HepG2 (cell line): Measurements from ENCODE around the gene POLA1. TPM values are rescaled to one million over a fixed set of nuclear protein-coding genes. Genes with fewer than 3 reads are reported as not detected.

Source experiments
- ATAC-seq: fragments of 200-7000 bp; cut with Tn5 transposase; 3 replicates; pipeline ENCODE4 v1.9.1; 2020; ENCODE audit warnings: mild to moderate bottlenecking, moderate library complexity
- BruUV-seq: library from RNA; stranded (reverse); fragments of 400-500 nt; replicated peaks from 2 replicates; lab custom pipeline; 2021; lab: Mats Ljungman, UMichigan
- CTCF ChIA-PET: fragments of 300-600 bp; formaldehyde crosslinking; extraction: SDS; loops from one replicate; lab custom pipeline; 2021; ENCODE audit warnings: low total read pairs, inconsistent platforms, low intra/inter-chr PET ratio; lab: Yijun Ruan, JAX
- POLR2A ChIA-PET: fragments of 350-600 bp; sonication (Branson Sonifier 250); formaldehyde crosslinking; loops from one replicate; lab custom pipeline; 2020; ENCODE audit warnings: antibody characterized with exemption, inconsistent platforms; lab: Yijun Ruan, JAX
- DNase-seq: peaks from one replicate; pipeline ENCODE4 v3.0.0-alpha.2; 2015; ENCODE audit warnings: low spot score
- FAIRE-seq: peaks from 3 replicates; lab custom pipeline; 2011; peaks lifted over from hg19 to GRCh38; lab: Jason Lieb, UNC
- H2AFZ ChIP-seq: one replicate; pipeline ENCODE4 v1.6.1; 2011; ENCODE audit warnings: low read length, inconsistent platforms
- H3K27ac ChIP-seq: fragments of 300-600 bp; 3 replicates; pipeline ENCODE4 v1.8.0; 2011; ENCODE audit warnings: mixed run types, mild to moderate bottlenecking, mixed read lengths, low read length, inconsistent platforms; ENCODE audit not compliant: insufficient read depth; ENCODE audit errors: extremely low read length
- H3K27me3 ChIP-seq, 2 experiments: fragments of 200-600 bp in 1 of 2; 2 replicates in 1 of 2; 3 replicates in 1 of 2; pipeline versions ENCODE4 v1.6.0 to v1.8.0; 2011; ENCODE audit warnings: low read length in 2 of 2, mild to moderate bottlenecking in 2 of 2, moderate library complexity in 2 of 2, inconsistent platforms in 1 of 2; ENCODE audit not compliant: insufficient read depth in 2 of 2, control insufficient read depth in 1 of 2
- H3K36me3 ChIP-seq, 2 experiments: fragments of 200-600 bp in 1 of 2; replicated peaks in 1 of 2; 2 replicates in 1 of 2; 3 replicates in 1 of 2; pipeline versions ENCODE4 v1.5.1 to v1.8.0; 2011; ENCODE audit warnings: low read length in 2 of 2, inconsistent platforms in 1 of 2; ENCODE audit not compliant: insufficient read depth in 2 of 2, control insufficient read depth in 1 of 2
- H3K4me1 ChIP-seq: 2 replicates; pipeline ENCODE4 v1.5.1; 2012; ENCODE audit warnings: low read length, inconsistent platforms; ENCODE audit not compliant: insufficient read depth
- H3K4me2 ChIP-seq: 2 replicates; pipeline ENCODE4 v1.6.0; 2011; ENCODE audit warnings: low read depth, low read length, inconsistent platforms
- H3K4me3 ChIP-seq, 3 experiments: fragments of 200-600 bp in 1 of 3; sonication (generic), shearing (Covaris generic) in 1 of 3; replicated peaks in 1 of 3; 2 replicates each; pipeline ENCODE4 v1.5.1; 2011 to 2016; ENCODE audit warnings: low read length in 3 of 3, inconsistent platforms in 2 of 3, low read depth in 2 of 3, mild to moderate bottlenecking in 2 of 3, control low read depth in 1 of 3, mixed read lengths in 1 of 3; ENCODE audit not compliant: insufficient read depth in 1 of 3
- H3K79me2 ChIP-seq: one replicate; pipeline ENCODE4 v1.6.1; 2011; ENCODE audit warnings: low read length, inconsistent platforms; ENCODE audit not compliant: insufficient read depth
- H3K9ac ChIP-seq: 2 replicates; pipeline ENCODE4 v1.6.0; 2011; ENCODE audit warnings: mild to moderate bottlenecking, low read depth, low read length, inconsistent platforms; ENCODE audit not compliant: insufficient read depth
- H3K9me3 ChIP-seq: 2 replicates; pipeline ENCODE4 v1.5.1; 2012; ENCODE audit warnings: mild to moderate bottlenecking, low read length
- H4K20me1 ChIP-seq: 2 replicates; pipeline ENCODE4 v1.6.0; 2011; ENCODE audit warnings: inconsistent platforms, mild to moderate bottlenecking, low read length, moderate library complexity; ENCODE audit not compliant: insufficient read depth
- HMG20B ChIP-seq: conservative IDR thresholded peaks from 2 replicates; pipeline ENCODE4 v1.6.1; 2016; ENCODE audit warnings: missing genetic modification reagents, missing compliant biosample characterization
- ISL2 ChIP-seq: sonication (generic); formaldehyde crosslinking; IDR thresholded peaks from 2 replicates; pipeline ENCODE4 v1.5.0; 2020; ENCODE audit warnings: missing genetic modification reagents
- ZFP37 ChIP-seq: sonication (generic); formaldehyde crosslinking; IDR thresholded peaks from 2 replicates; pipeline ENCODE4 v1.4.0; 2020; ENCODE audit warnings: missing genetic modification reagents, borderline replicate concordance
- ZFYVE20 ChIP-seq: sonication (generic); formaldehyde crosslinking; IDR thresholded peaks from 2 replicates; pipeline ENCODE4 v1.8.0; 2023; ENCODE audit warnings: low read depth, mild to moderate bottlenecking, moderate library complexity, missing genetic modification reagents, borderline replicate concordance
- ZNF446 ChIP-seq: sonication (generic); formaldehyde crosslinking; IDR thresholded peaks from 2 replicates; pipeline ENCODE4 v1.5.0; 2020; ENCODE audit warnings: mild to moderate bottlenecking, missing genetic modification reagents
- ZNF564 ChIP-seq: sonication (generic); formaldehyde crosslinking; IDR thresholded peaks from 2 replicates; pipeline ENCODE4 v1.8.1; 2023; ENCODE audit warnings: mild to moderate bottlenecking, missing genetic modification reagents
- ZNF790 ChIP-seq: sonication (generic); formaldehyde crosslinking; IDR thresholded peaks from 2 replicates; pipeline ENCODE4 v1.8.0; 2022; ENCODE audit warnings: missing genetic modification reagents, mild to moderate bottlenecking, borderline replicate concordance
- WGBS: methylation state at CpG from one replicate; pipeline ENCODE4 v1.1.6; 2017; ENCODE audit warnings: low lambda C conversion rate; 5-methylcytosine and 5-hydroxymethylcytosine counted together
- in situ Hi-C: cut with HindIII; loops from 2 replicates; pipeline ENCODE4 v1.10.0; 2017; ENCODE audit warnings: low pct_unique_long_range_greater_than_20kb; ENCODE audit not compliant: extremely low pct_ligation_motif_present
- intact Hi-C: fragments of 100-400 bp; cut with micrococcal nuclease; formaldehyde crosslinking; loops from one replicate; pipeline ENCODE4 v1.10.0; 2022; ENCODE audit not compliant: unreplicated experiment
- polyA plus RNA-seq, 8 experiments: library from polyadenylated mRNA; depleted of rRNA in 3 of 8; stranded (reverse) in 7 of 8; unstranded in 1 of 8; fragments of >200 nt; fragmentation: Illumina TruSeq in 4 of 8; extraction: Trizol in 4 of 8; gene quantifications; 2 replicates each; pipeline versions ENCODE4 v1.2.1 to v1.2.3, GENCODE V29; 2011 to 2016; ENCODE audit warnings: low read depth in 4 of 8, missing spikeins in 1 of 8, mixed read lengths in 1 of 8; ENCODE audit not compliant: insufficient read depth in 1 of 8
- total RNA-seq, 5 experiments: library from RNA; depleted of rRNA; stranded (reverse); fragments of >200 nt; fragmentation: Illumina TruSeq; extraction: Trizol; gene quantifications; 2 replicates each; pipeline ENCODE4 v1.2.3, GENCODE V29; 2016; ENCODE audit warnings: low read depth in 1 of 5
- TF ChIP-seq, protein P1 (sequence below): IDR thresholded peaks from 2 replicates; pipeline ENCODE4 v1.6.1; 2016; ENCODE audit warnings: missing compliant biosample characterization, missing genetic modification reagents, borderline replicate concordance
- TF ChIP-seq, protein P2 (sequence below): sonication (generic); formaldehyde crosslinking; conservative IDR thresholded peaks from 2 replicates; pipeline ENCODE4 v1.4.0; 2020; ENCODE audit warnings: missing genetic modification reagents
- TF ChIP-seq, protein P3 (sequence below): sonication (generic); formaldehyde crosslinking; IDR thresholded peaks from 2 replicates; pipeline ENCODE4 v1.5.0; 2020; ENCODE audit warnings: missing genetic modification reagents

POLA1 gene
- total and polyA plus RNA-seq, 2 of the 13 experiments (the other 11 are each of a cell fraction or from before 2014, with no cell fraction given): 3.3 to 26.5 TPM

DNA sequence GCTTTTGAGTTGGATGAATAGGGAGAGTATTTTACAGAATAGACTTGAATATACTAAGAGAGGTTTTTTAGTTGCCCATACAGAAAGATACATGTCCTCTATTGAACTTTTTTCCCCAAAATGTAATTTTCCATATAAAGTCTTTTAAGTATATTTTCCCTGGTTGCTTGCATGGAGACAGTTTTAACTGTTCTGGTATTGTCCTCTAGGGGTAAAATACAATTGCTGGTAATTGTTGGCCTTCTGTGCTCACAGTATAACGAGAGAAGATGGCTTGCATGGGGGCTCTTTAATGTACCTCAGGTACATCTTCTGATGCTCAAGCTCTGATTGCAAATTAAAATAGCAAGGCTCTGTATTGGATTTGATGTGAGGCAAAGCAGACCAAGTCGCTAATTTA, 186.0 kb downstream of the POLA1 start (continued):
- TF ChIP-seq, protein P1, sequence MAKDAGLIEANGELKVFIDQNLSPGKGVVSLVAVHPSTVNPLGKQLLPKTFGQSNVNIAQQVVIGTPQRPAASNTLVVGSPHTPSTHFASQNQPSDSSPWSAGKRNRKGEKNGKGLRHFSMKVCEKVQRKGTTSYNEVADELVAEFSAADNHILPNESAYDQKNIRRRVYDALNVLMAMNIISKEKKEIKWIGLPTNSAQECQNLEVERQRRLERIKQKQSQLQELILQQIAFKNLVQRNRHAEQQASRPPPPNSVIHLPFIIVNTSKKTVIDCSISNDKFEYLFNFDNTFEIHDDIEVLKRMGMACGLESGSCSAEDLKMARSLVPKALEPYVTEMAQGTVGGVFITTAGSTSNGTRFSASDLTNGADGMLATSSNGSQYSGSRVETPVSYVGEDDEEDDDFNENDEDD (CRISPR knock-in tag): no peak
- TF ChIP-seq, protein P2, sequence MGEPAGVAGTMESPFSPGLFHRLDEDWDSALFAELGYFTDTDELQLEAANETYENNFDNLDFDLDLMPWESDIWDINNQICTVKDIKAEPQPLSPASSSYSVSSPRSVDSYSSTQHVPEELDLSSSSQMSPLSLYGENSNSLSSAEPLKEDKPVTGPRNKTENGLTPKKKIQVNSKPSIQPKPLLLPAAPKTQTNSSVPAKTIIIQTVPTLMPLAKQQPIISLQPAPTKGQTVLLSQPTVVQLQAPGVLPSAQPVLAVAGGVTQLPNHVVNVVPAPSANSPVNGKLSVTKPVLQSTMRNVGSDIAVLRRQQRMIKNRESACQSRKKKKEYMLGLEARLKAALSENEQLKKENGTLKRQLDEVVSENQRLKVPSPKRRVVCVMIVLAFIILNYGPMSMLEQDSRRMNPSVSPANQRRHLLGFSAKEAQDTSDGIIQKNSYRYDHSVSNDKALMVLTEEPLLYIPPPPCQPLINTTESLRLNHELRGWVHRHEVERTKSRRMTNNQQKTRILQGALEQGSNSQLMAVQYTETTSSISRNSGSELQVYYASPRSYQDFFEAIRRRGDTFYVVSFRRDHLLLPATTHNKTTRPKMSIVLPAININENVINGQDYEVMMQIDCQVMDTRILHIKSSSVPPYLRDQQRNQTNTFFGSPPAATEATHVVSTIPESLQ (CRISPR knock-in tag): no peak
- TF ChIP-seq HMG20B (CRISPR knock-in tag) (no peak), ZNF564 (CRISPR knock-in tag) (no peak)
- TF ChIP-seq, protein P3, sequence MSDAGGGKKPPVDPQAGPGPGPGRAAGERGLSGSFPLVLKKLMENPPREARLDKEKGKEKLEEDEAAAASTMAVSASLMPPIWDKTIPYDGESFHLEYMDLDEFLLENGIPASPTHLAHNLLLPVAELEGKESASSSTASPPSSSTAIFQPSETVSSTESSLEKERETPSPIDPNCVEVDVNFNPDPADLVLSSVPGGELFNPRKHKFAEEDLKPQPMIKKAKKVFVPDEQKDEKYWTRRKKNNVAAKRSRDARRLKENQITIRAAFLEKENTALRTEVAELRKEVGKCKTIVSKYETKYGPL: no peak

DNA sequence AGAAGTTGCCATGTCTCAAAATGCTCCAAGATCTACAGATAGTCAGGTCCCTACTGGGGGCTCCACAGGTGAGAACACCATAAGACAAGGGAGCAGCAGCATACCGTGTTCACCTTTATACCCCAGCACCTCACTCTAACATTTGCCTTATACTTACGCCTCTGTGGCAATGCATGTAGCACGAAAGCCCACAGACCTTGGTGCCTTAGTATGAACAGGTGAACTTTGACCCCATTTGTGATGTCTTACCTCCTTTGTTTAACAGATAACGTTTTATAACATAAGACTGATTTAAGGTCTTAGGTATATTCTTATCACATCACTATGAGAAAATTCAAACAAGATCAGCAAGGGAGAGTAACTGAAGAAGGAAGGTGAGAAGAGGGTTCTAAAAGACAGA, 193.2 kb downstream of the POLA1 start:
- in situ Hi-C loops: no loop called here
- no peaks in the 10 kb centered on the region for H3K27me3 ChIP-seq

More for the DNA sequence above, 193.2 kb downstream of the POLA1 start:
- Histone ChIP-seq H3K4me3 (no peak overlapping the region), H2AFZ (no peak overlapping the region), H3K9ac (no peak overlapping the region), H3K9me3 (no peaks in the 10 kb centered on the region), H3K27ac (no peak overlapping the region), H3K4me2 (no peak overlapping the region), H4K20me1 (no peaks in the 10 kb centered on the region), H3K79me2 (no peaks in the 10 kb centered on the region), H3K36me3 (0 out of 5 replicates have a peak, but pooled peaks cover 0 to 2% of the 10 kb centered on the region in 2 experiments), H3K4me1 (peaks cover 6% of the 10 kb centered on the region)
- intact Hi-C loops: no loop called here
- no peak for DNase-seq
- ATAC-seq: no peak
- POLR2A ChIA-PET: no interaction called here
- TF ChIP-seq ISL2 (CRISPR knock-in tag) (no peak), ZNF790 (CRISPR knock-in tag) (no peak), ZNF446 (no peak), ZFYVE20 (CRISPR knock-in tag) (no peak), ZFP37 (CRISPR knock-in tag) (no peak)
- CTCF ChIA-PET: no interaction called here
- FAIRE-seq: no peak
- no TSS peak for BruUV-seq
- 96% methylated on average over 4 of the region's 4 CpGs for WGBS
